Measurements from ENCODE around the gene SERTAD3. TPM values are rescaled to one million over a fixed set of nuclear protein-coding genes. Genes with fewer than 3 reads are reported as not detected.

The SERTAD3 gene
- total and polyA plus RNA-seq, 2 of the 8 experiments (the other 6 are each of a cell fraction or from before 2014, with no cell fraction given), result 15.1 to 32.1 TPM

GRCh38 chr19:40445780-40446262, 1.7 kb upstream of the SERTAD3 start:
- Histone ChIP-seq H4K8ac (ENCODE audit: extremely low read depth, insufficient read depth, low read length) (peak overlapping the region; percentile 81; the same call in 1 of the 2 replicates), H2BK15ac (ENCODE audit: low read length) (peak overlapping the region; percentile 95; the same call in 1 of the 2 replicates), H4K5ac (ENCODE audit: insufficient read length, low read depth, low read length) (peak overlapping the region; percentile 16), H3K27me3 (replicated peaks in 1 of 4; ENCODE audit: control insufficient read depth in 3 of 4, extremely low read depth in 1 of 4, insufficient read depth in 3 of 4, low read length in 3 of 4) (no peaks in the 10 kb centered on the region), H3K14ac (ENCODE audit: insufficient read length) (no peak overlapping the region), H2BK120ac (replicated peaks; ENCODE audit: low read depth, low read length) (no peak overlapping the region), H3K36me3 (ENCODE audit: control insufficient read depth in 2 of 4, insufficient read depth in 4 of 4, low read length in 3 of 4) (peaks cover 8 to 13% (median 10%) of the 10 kb centered on the region in 4 experiments; a peak in 6 of 8 replicates), H3K4me3 (ENCODE audit: extremely low read depth in 1 of 4, insufficient read depth in 2 of 4, low read depth in 3 of 4, low read length in 4 of 4) (no peak overlapping the region), H3K4ac (replicated peaks; ENCODE audit: insufficient read length, low read depth, low read length) (no peak overlapping the region), H3K79me2 (ENCODE audit: control insufficient read depth in 1 of 2, insufficient read depth in 2 of 2, low read length in 2 of 2) (peaks cover 0 to 23% of the 10 kb centered on the region in 2 experiments; a peak in 2 of 4 replicates), H3K27ac (ENCODE audit: low read depth, low read length) (peak overlapping the region; percentile 65; the same call in 1 of the 2 replicates), H3K23ac (ENCODE audit: insufficient read length) (no peak overlapping the region), H3K9ac (replicated peaks in 1 of 4; ENCODE audit: extremely low read depth in 1 of 4, low read depth in 3 of 4, low read length in 3 of 4) (0 out of 7 replicates have a peak overlapping the region, but pooled peaks of 2 of the 4 experiments have one; percentile 52 to 57), H2BK12ac (ENCODE audit: low read depth, low read length) (peak overlapping the region; percentile 94), H3K9me3 (ENCODE audit: insufficient read depth in 2 of 2, low read depth in 1 of 2, low read length in 1 of 2) (no peaks in the 10 kb centered on the region), H3K79me1 (ENCODE audit: low read depth, low read length) (no peaks in the 10 kb centered on the region; the same call in 1 of the 2 replicates), H3K18ac (ENCODE audit: extremely low read depth, low read length) (no peak overlapping the region), H3K56ac (replicated peaks; ENCODE audit: insufficient read length, low read depth, low read length) (no peak overlapping the region), H3K4me1 (replicated peaks in 1 of 4; ENCODE audit: control insufficient read depth in 3 of 4, insufficient read depth in 4 of 4, low read length in 3 of 4) (peaks cover 3 to 9% (median 7%) of the 10 kb centered on the region in 4 experiments; a peak in 6 of 7 replicates), H2BK20ac (ENCODE audit: low read length) (peak overlapping the region; percentile 61; the same call in 1 of the 2 replicates), H4K20me1 (replicated peaks in 1 of 2; ENCODE audit: control insufficient read depth in 1 of 2, insufficient read depth in 2 of 2, low read length in 2 of 2) (peaks cover 0 to 4% of the 10 kb centered on the region in 2 experiments), H2AFZ (ENCODE audit: low read length) (no peak overlapping the region), H2AK5ac (ENCODE audit: low read depth, low read length) (peak overlapping the region; percentile 48; the same call in 1 of the 2 replicates), H4K91ac (replicated peaks; ENCODE audit: insufficient read length, low read length) (no peak overlapping the region), H3K23me2 (ENCODE audit: low read depth, low read length) (peaks cover 7% of the 10 kb centered on the region; the same call in 1 of the 2 replicates), H3K4me2 (ENCODE audit: insufficient read depth in 1 of 2, low read depth in 2 of 2, low read length in 2 of 2) (peak overlapping the region; percentile 37 to 57; a peak in 3 of 4 replicates), H2BK5ac (ENCODE audit: low read depth, low read length) (peak overlapping the region; percentile 63; the same call in 1 of the 2 replicates)
- CTCF ChIA-PET (ENCODE audit: partially characterized antibody), result interaction anchor here (1.3 to 5.1 kb wide), 2 partner anchors 8 to 19 kb away, joined by 3 to 29 read pairs; partner anchors contain the start of gene BLVRB
- WGBS, 2 experiments (ENCODE audit: extremely low coverage in 1 of 2, insufficient coverage in 1 of 2, insufficient read length in 1 of 2, insufficient replicate concordance in 2 of 2, low coverage in 1 of 2, low lambda C conversion rate in 2 of 2, missing lambda C conversion rate in 1 of 2), result 76% methylated on average over 9 of the region's 9 CpGs; no CpG with 5 or more reads in 1 of the 2 experiments
- TF ChIP-seq CBX5 (IDR thresholded peaks at IDR 0.05; ENCODE audit: low read depth, low read length), result no peak
- peak; percentile 16; the same call in 1 of the 2 replicates for TF ChIP-seq TBP (IDR thresholded peaks at IDR 0.05; ENCODE audit: low read depth, low read length)
- TF ChIP-seq TAF1 (IDR thresholded peaks at IDR 0.05; ENCODE audit: low read depth, low read length), result peak; percentile 45; the same call in 1 of the 2 replicates
- peak in 1 of 2 experiments; percentile 55; a peak in 1 of 3 replicates for TF ChIP-seq POLR2A (IDR thresholded peaks at IDR 0.05; ENCODE audit: control extremely low read depth in 1 of 2, low read depth in 2 of 2, low read length in 2 of 2)
- 0 out of 2 replicates have a peak, but pooled peaks have one; percentile 23 for TF ChIP-seq SP1 (IDR thresholded peaks at IDR 0.05; ENCODE audit: low read depth, low read length)
- POLR2A ChIA-PET (ENCODE audit: partially characterized antibody), result interaction anchor here (1.2 to 4.0 kb wide), 5 partner anchors 8 to 36 kb away, joined by 3 to 27 read pairs (median 7); partner anchors contain the start of gene PRX
- DNase-seq (ENCODE audit: low read depth in 1 of 2, low spot score in 2 of 2), result peak in 1 of 2 experiments; percentile 50
- FAIRE-seq, result no peak
